ENCODE results near the gene CHMP1B.

DNA sequence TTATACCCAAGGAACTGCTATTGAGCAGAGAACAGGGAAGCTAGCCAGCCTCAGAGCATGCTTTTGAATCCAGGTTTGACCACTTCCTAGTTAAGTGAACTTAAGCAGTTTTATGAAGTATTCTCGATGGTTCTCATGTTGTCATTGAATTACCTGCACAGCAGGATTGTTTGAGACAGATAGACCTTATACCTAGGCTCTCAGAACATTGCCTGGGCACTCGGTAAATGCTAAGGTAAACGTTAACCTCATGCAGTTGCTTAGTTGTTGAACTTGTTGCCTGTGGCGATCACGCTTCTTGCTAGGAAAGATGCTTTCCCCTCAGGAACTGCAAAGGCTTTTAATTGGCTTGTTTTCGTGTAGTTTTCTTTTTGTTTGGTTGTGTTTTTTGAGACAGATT is 34.0 kb upstream of the CHMP1B start:
- no peak for TF ChIP-seq POLR2A (IDR thresholded peaks at IDR 0.05)
- TF ChIP-seq, protein P1, sequence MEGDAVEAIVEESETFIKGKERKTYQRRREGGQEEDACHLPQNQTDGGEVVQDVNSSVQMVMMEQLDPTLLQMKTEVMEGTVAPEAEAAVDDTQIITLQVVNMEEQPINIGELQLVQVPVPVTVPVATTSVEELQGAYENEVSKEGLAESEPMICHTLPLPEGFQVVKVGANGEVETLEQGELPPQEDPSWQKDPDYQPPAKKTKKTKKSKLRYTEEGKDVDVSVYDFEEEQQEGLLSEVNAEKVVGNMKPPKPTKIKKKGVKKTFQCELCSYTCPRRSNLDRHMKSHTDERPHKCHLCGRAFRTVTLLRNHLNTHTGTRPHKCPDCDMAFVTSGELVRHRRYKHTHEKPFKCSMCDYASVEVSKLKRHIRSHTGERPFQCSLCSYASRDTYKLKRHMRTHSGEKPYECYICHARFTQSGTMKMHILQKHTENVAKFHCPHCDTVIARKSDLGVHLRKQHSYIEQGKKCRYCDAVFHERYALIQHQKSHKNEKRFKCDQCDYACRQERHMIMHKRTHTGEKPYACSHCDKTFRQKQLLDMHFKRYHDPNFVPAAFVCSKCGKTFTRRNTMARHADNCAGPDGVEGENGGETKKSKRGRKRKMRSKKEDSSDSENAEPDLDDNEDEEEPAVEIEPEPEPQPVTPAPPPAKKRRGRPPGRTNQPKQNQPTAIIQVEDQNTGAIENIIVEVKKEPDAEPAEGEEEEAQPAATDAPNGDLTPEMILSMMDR (IDR thresholded peaks at IDR 0.05): no peak
